Measurements from ENCODE around the gene DISC1.
"Not testable (repeated sequence)": the region's sequence is repeated elsewhere in the genome, so short reads cannot be mapped to it uniquely, and the experiment has no call there.

DISC1 gene

GRCh38 chr1:231735941-231736340, 109.4 kb downstream of the DISC1 start:
- DNase-seq, result no peak

GRCh38 chr1:231736464-231736863, 109.9 kb downstream of the DISC1 start:
- no peak for DNase-seq

GRCh38 chr1:231738554-231738953, 112.0 kb downstream of the DISC1 start:
- no peak for DNase-seq

- no peak for DNase-seq
Measured at GRCh38 chr1:231743966-231744365, 117.4 kb downstream of the DISC1 start.

GRCh38 chr1:231748760-231749415, 122.3 kb downstream of the DISC1 start:
- DNase-seq, result no peak

GRCh38 chr1:231750296-231750695, 123.7 kb downstream of the DISC1 start:
- no peak for DNase-seq

GRCh38 chr1:231750818-231751362, 124.3 kb downstream of the DISC1 start:
- DNase-seq, result no peak

GRCh38 chr1:231751415-231751814, 124.8 kb downstream of the DISC1 start:
- no peak for DNase-seq

GRCh38 chr1:231753313-231753712, 126.7 kb downstream of the DISC1 start:
- no peak for DNase-seq

GRCh38 chr1:231757101-231757404, 130.5 kb downstream of the DISC1 start:
- no peak for DNase-seq

GRCh38 chr1:231757759-231758158, 131.2 kb downstream of the DISC1 start:
- no peak for DNase-seq

GRCh38 chr1:231761252-231761651, 134.7 kb downstream of the DISC1 start:
- no peak for DNase-seq

GRCh38 chr1:231761747-231762541, 135.4 kb downstream of the DISC1 start:
- no peak for DNase-seq

- no peak for DNase-seq
Measured at GRCh38 chr1:231763456-231763855, 136.9 kb downstream of the DISC1 start.

- DNase-seq, result not testable (repeated sequence)
Measured at GRCh38 chr1:231765825-231766224, 139.2 kb downstream of the DISC1 start.

GRCh38 chr1:231767471-231767870, 140.9 kb downstream of the DISC1 start:
- DNase-seq, result no peak

- DNase-seq, result no peak
Measured at GRCh38 chr1:231768416-231768815, 141.8 kb downstream of the DISC1 start.

- DNase-seq, result no peak
Measured at GRCh38 chr1:231770506-231771175, 144.1 kb downstream of the DISC1 start.

- no peak for DNase-seq
Measured at GRCh38 chr1:231774719-231775335, 148.2 kb downstream of the DISC1 start.

GRCh38 chr1:231776010-231776756, 149.6 kb downstream of the DISC1 start:
- no peak for DNase-seq

GRCh38 chr1:231776757-231777062, 150.1 kb downstream of the DISC1 start:
- DNase-seq, result no peak

GRCh38 chr1:231778009-231778719, 151.6 kb downstream of the DISC1 start:
- no peak for DNase-seq
